HL-60/S4 (cell line): ENCODE results near the gene LRFN3.
"Not testable (repeated sequence)": the region's sequence is repeated elsewhere in the genome, so short reads cannot be mapped to it uniquely, and the experiment has no call there.

Experiments used
- in situ Hi-C: fragments of 300-500 bp; cut with MboI; formaldehyde crosslinking; loops from 2 replicates; pipeline ENCODE4 v1.14.3; 2022; ENCODE audit warnings: low sequenced_read_pairs

The LRFN3 gene

DNA sequence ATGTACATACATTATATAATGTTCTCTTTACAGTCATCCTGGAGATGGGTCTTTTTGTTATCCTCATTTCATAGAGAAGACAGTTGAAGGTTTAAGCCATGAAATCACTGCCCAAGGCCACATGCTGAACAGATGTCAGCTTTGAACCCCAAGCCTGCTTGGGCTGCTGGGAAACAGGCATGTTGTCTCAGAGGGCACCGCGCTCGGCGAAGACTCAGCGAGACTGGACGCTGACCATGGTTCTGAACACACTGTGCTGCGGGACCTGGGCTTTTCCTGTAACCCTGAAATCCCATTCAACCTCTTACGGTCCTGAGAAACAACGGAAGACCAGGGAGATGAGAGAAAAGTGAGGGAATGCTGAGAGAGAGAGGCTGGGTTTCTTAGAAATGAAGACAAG is 27.3 kb downstream of the LRFN3 start:
- in situ Hi-C loops, result no loop called here

DNA sequence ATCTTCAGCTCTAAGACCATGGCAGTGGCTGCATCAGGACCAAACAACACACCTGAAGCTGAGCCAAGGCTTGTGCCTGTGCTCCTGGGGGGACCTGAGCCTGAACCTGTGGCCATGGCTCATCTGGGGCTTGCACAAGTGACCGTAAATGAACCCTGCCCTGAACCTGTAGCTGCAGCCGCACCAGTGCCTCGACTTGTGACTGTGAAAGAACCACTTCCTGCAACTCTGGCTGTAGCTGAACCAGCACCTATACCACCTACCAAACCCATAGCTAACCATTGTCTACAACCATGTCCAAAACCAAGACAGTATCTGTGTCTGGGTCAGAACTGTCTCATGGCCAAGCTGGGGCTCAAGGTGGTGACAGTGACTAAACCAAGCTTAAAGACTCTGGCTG is 30.6 kb downstream of the LRFN3 start:
- in situ Hi-C loops, result no loop called here

DNA sequence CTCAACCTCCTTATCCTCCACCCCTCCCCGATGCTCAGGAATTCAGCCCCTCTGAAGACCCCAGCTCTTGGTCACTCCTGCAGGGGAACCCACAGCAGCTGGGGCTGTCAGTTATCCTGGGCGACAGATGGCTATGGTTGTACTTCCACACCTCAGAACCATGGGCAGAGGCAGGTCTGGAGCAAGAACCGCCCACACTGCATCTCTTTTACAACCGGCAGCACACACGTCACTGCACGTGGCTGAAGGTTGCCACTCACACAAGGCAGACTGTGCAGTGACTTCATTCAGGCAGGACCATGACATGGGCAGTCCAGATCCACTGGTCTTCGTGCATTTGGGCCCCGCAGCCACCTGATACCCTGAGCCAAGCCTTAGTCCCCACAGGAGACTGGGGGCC is 37.3 kb downstream of the LRFN3 start:
- in situ Hi-C loops, result no loop called here

DNA sequence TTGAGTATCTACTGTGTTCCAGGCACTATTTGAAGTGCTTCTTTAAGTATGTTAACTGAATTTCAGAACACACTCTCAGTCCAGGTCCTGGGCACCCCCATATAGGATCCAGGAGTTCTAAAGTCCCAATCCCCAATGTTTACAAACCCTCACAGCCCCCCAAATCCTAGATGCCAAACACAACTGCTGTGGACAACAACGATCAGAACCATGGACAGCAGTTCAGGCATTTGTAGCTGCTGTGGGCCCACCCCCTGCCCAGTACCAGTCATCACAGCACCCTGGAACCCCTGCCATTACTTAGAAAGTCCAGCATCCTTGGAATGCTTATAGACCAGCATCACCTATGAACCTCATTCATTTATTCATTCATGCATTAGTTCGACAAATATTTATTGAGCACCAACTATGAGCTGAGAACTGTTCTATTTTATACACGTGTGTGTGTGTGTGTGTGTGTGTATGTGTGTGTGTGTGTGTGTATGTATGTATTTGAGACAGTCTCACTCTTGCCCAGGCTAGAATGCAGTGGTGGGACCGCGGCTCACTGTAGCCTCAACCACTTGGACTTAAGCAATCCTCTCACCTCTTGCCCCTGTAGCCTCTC is 39.5 kb downstream of the LRFN3 start:
- in situ Hi-C loops, result no loop called here

DNA sequence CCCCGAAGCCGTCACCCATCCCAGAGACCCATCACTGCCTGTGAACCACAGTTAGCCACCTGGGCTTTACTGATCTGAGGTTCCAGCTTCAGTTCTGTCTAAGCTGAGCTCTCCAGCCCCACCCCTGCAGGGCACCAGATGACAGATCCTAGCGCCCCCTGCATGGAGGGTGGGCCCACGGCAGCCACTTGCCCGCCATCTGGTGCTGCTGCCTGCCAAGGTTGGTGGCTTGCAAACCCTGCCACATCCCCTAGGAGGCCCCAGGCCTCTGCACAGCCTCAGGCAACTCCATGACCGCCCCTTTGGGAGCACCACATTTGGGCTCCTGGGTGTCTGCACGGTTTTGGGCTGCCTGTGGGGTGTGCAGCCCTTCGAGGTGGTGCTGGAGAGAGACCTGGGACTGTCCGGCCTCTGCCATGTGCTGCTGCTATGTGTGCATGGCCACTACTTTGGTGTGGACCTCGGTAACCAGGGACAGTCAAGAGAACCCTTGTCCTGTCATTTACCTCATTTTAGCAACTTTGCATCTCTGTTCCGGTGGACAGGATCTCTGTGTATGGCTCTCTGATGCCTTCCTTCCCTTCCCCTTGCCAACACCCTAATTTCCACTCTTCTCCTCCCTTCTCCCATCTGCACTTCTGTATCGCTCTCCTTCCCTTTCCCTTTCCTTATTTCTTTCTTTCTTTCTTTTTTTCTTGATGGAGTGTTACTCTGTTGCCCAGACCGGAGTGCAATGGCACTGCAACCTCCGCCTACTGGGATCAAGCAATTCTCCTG is 41.5 kb downstream of the LRFN3 start:
- in situ Hi-C loops, result no loop called here

DNA sequence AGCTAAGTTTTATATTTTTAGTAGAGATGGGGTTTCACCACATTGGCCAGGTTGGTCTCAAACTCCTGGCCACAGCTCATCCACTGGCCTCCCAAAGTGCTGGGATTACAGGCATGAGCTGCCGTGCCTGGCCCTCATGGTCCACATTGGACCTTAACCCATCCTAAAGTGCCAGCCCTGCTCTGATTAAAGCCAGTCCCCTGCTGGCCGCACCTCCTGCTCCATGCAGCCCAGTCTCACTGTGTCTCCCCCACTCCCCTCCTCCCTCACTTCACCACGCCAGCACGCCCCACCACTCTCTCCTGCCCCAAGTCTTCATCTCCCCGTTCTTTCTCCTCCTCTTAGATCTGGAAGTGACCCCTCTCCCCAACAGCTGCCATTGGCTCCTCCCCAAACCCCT is 42.1 kb downstream of the LRFN3 start:
- in situ Hi-C loops, result no loop called here

DNA sequence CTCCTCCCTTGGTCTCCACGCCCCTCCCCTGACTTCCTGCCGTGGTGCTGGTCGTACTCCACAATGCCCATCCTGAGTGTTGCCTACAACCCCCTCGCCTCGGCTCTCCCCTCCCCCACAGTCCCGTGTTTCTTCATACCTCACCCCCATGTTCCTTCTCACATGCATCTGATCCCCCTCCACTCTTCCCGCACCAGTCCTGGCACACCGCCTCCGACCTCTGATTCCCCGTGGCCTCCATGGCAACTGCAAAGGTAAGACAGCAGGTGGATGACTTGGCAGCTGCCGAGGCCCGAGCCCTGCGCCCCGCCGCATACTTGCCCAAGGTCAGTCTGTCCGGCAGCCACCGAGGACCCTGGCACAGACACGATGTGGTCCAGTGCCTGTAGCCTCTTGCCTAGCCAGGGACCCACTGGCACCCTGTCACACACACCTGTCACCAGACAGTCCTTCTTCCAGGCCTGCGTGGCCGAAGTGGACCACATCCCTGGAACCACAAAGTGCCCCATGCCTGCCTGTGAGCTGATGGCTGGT is 42.7 kb downstream of the LRFN3 start:
- in situ Hi-C loops, result no loop called here

DNA sequence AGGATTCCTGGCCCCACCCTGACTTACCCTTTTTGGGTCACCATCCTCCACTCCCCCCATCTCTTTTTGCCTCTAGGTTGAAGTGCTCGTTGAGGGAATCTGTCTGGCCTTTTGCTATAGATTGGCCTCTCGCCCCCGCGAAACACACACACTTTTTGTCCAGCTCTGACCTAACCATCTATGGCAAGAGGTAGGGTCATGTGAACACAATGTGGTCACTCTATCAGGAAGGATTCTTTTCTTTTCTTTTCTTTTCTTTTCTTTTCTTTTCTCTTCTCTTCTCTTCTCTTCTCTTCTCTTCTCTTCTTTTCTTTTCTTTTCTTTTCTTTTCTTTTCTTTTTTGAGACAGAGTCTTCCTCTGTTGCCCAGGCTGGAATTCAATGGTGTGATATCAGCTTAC is 44.8 kb downstream of the LRFN3 start:
- in situ Hi-C loops, result not testable (repeated sequence)

DNA sequence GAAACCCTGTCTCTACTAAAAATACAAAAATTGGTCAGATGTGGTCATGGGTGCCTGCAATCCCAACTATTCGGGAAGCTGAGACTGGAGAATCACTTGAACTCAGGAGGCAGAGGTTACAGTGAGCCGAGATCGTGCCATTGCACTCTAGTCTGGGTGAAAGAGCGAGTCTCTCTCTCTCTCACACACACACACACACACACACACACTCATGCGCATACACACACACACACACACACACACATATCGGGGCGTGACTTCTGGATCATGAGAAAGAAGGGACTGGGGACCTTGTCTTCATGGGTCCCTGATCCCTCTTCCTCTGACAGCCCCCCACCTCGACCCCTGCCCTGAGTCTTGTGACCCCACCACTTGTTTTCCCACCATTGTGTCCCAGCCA is 47.0 kb downstream of the LRFN3 start:
- in situ Hi-C loops, result no loop called here

DNA sequence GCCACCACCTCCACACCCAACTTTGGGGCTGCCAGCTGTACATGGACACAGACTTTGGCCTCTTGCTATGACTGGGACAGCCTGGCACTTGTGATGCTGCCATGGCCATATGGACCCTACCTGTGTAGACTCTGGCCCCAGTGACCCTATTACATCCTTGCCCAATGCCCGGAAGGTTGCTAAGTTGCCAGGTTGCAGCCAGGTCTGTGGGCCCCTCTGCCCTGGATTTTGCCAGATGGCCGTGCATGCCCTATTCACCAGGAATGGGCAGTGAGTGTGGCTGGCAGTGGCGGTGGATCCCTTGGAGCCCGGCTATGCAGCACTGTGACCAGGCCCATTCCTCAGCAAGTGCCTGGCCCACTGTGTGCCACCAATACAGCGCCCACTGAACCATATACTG is 49.9 kb downstream of the LRFN3 start:
- in situ Hi-C loops, result no loop called here

DNA sequence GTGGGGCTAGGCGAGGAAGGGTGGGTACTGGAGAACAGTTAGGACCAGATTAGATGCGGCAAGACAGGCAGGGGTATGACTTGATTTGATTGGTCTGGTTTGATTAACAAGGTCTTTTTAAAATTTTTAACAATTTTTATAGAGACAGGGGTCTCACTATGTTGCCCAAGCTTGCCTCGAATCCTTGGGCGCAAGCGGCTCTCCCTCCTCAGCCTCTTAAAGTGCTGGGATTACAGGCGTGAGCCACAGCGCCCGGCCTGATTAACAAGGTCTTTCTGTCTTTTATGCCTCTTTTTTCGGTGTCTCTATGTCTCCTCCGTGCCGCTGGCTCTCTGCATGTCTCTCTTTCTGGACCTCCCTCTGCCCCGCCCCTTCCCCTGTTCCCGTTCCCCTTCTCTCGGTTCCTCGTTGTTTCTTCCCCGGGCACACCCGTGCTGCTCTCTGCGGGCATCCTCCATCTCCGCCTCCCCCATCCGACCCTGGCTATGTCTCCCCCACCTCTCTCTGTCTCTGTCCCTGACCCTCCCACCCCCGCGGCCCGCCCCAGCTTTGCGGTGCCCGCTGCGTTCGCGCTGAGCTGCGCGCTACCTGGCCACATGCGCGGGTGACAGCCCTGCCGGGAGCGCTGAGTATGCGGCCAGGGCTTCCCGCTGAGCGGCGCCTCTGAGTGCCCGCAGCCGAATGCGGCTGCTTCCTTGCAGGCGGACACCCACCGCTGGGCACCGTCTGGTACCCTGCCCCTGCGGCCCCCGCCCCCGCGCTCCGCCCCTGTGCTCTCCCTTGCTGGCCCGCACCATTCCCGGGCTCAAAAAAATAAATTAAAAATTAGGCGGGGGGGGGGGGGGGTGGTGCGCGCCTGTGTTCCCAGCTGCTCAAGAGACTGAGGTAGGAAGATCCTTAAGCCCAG is 50.7 kb downstream of the LRFN3 start:
- in situ Hi-C loops, result no loop called here

DNA sequence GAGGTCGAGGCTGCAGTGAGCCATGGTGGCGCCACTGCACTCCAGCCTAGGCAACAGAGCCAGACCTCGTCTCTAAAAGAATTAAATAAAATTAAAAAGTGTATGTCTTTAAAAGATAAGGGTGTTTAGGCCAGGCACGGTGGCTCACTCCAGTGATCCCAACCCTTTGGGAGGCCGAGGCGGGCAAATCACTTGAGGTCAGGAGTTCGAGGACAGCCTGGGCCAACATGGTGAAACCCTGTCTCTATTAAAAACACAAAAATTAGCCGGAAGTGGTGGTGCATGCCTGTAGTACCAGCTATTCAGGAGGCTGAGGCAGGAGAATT is 51.4 kb downstream of the LRFN3 start:
- in situ Hi-C loops, result no loop called here

DNA sequence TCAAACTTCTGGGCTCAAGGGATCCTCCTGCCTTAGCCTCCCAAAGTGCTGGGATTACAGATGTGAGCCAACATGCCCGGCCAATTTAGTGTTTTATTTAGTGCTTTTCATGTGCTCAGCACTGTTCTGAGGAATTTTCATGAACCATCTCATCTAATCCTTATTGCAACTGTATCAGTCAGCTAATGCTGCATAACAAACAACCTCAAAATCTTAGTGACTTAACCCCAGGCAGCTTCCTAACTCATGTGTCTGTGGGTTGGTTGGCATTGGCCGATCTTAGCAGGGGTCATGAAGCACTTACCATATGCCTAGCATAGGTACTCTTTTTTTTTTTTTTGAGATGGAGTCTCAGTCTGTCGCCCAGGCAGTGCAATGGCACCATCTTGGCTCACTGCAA is 52.6 kb downstream of the LRFN3 start:
- in situ Hi-C loops, result no loop called here

DNA sequence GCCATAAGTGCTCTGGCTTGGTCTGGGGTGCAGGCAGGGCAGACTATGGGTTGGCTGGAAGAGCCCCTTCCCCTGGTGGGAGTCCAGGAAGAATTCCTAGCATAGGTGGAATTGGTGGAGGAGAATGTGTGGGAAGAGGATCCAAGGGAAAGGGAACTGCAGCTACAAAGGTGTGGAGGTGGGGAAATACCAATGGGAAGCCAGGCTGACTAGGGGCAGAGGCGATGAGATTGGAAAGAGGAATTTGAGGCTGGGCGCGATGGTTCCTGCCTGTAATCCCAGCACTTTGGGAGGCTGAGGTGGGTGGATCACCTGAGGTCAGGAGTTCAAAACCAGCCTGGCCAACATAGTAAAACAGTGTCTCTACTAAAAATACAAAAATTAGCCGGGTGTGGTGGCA is 54.0 kb downstream of the LRFN3 start:
- in situ Hi-C loops, result no loop called here

DNA sequence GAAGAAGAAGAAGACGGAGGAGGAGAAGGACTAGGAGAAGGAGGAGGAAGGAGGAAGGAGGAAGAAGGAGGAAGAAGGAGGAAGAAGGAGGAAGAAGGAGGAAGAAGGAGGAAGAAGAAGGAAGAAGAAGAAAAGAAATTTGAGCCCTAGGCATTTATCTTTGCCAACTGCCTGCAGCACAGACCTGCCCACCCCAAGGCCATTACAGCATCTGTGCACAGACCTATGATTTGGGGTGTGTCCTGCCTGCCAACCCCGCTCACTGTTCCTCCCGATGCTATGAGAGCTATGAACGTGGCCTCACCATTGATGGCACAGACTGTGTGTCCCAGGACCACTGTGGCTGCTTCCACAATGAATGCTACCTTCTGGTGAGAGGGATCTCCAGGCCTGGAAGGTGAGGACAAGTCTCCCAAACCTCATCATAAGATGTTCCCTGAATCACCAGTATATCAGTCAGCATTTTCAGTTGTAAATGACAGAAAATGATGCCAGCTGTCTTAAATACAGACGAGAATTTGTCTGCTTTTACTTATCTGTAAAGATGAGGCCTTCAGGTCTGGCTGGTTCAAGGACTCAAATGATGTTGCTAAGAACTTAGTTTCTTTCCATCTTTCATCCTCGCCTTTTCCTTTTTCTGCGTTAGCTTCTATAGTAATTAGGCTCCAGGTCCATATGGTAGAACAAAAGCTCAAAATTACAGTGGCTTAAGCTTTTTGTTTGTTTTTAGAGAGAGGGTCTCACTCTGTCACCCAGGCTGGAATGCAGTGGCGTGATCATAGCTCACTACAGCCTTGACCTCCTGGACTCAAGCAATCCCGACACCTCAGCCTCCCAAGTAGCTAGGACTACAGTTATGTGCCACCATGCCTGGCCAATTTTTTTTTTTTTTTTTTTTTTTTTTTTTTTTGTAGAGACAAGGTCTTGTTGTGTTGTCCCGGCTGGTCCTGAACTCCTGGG is 54.9 kb downstream of the LRFN3 start:
- in situ Hi-C loops, result no loop called here

DNA sequence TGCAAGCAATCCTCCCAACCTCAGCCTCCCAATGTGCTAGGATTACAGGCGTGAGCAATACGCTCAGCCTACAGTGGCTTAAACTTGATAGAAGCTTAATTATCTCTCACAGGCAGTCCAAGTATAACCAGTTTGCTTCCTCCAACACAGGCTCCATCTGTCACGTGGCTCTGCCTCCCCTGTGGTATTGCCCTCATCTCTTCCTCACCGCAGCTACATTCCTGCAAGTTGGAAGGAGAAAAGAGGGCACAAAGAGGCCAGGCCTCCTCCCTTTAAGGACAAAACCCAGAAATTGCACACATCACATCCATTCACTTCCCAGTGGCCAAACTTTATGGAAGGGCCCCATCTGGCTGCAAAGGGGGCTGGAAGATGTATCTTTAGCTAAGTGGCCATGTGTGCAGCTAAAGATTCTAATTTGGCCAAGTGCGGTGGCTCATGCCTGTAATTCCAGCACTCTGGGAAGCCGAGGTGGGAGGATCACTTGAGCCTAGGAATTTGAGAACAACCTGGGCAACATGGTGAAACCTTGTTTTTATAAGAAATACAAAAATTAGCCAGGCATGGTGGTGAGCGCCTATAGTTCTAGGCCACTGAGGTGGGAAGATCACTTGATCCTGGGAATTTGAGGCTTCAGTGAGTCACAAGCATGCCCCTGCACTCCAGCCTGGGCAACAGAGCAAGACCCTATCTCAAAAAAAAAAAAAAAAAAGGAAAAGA is 55.7 kb downstream of the LRFN3 start:
- in situ Hi-C loops, result no loop called here

DNA sequence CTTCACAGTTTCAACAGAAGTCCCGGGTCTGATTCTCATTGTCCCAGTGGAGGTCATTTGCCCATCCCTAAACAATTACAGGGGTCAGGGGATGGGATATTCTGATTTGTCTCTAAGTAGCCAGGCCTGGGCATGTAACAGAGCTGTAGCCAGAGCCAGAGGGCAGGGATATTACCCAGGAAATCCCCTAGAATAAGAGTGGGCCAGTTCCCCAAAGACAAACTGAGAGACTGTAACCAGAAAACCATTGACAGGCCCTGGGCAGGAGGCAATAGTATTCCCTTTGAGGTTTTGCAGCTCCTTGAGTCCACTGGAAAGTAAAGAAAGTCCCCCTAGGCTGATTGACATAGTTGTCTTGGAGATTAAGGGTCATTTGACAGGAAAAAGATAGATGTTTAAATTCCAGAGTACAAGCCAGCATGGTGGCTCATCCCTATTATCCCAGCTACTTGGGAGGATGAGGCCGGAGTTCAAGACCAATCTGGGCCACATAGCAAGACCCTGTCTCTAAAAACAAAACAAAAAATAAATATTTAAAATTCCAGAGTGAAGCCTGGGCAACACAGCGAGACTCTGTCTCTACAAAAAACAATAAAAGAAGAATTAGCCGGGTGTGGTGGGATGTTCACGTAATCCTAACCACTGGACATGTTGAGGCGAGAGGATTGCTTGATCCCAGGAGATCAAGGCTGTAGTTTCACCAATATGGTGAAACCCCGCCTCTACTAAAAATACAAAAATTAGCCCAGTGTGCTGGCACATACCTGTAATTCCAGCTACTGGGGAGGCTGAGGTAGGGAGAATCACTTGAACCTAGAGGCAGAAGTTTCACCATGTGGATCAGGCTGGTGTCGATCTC is 57.0 kb downstream of the LRFN3 start:
- in situ Hi-C loops, result no loop called here

DNA sequence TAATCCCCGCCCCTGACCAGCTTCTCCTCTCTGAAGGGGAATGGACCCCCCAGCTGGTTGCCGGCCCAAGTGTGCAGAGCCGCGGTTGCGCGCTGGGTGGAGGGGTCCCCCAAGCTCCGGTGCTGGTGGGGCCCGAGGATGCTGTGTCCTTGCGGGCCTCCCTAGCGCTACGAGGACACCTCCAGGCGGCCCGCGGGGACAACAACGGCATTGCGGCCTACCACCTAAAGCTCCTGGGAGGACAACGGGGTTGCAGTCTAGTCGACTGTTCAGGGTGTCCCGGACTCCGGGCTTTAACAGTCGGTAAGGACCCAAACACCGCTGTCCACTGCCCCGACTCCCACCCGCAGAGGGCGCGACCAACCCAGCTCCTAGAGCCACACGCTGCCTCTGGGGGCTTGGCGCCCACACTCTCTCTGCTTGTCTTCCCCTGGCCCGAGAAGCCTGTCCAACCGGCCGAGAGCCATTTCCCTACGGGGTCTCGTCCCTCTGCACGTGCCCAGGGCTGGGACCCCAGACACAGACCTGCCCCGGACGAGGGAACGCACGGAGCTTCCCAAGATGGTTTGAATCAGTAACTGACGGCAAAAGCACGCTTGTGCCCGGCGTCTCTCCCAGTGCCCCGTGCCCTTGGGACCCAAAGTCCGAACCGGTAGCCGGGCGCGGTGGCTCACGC is 57.9 kb downstream of the LRFN3 start:
- in situ Hi-C loops, result no loop called here
